GM21360 (cell line): Measurements from ENCODE around the gene NAXE.

Source experiments
- ATAC-seq: cut with Tn5 transposase; IDR thresholded peaks from one replicate; pipeline ENCODE4 v1.9.1; 2021; ENCODE audit warnings: mild to moderate bottlenecking, moderate library complexity; ENCODE audit not compliant: unreplicated experiment

NAXE gene

GRCh38 chr1:156643049-156643777 lies 51.6 kb downstream of the NAXE start:
- no peak for ATAC-seq

GRCh38 chr1:156643778-156644092 lies 52.2 kb downstream of the NAXE start:
- ATAC-seq = no peak
